HepG2 (cell line): ENCODE measurements around the gene SLC44A4. TPM values are rescaled to one million over a fixed set of nuclear protein-coding genes. Genes with fewer than 3 reads are reported as not detected.

Experiments used
- ATAD3A ChIP-seq: sonication (generic); formaldehyde crosslinking; IDR thresholded peaks from 2 replicates; pipeline ENCODE4 v1.4.0; 2020; ENCODE audit warnings: missing genetic modification reagents
- BATF2 ChIP-seq: sonication (generic); formaldehyde crosslinking; IDR thresholded peaks from 2 replicates; pipeline ENCODE4 v1.8.0; 2022; ENCODE audit warnings: mild to moderate bottlenecking, missing genetic modification reagents, moderate library complexity
- DPF2 ChIP-seq: sonication (generic); formaldehyde crosslinking; IDR thresholded peaks from 2 replicates; pipeline ENCODE4 v1.4.0; 2020; ENCODE audit warnings: mild to moderate bottlenecking, low read depth, missing genetic modification reagents, borderline replicate concordance
- GPN1 ChIP-seq: sonication (generic); formaldehyde crosslinking; IDR thresholded peaks from 2 replicates; pipeline ENCODE4 v1.5.1; 2020; ENCODE audit warnings: missing genetic modification reagents, borderline replicate concordance
- HNRNPH1 ChIP-seq: fragments of 200-400 bp; formaldehyde crosslinking; optimal IDR thresholded peaks from 2 replicates; pipeline ENCODE3; 2017; ENCODE audit warnings: mild to moderate bottlenecking, low read depth, low read length
- HNRNPL ChIP-seq: fragments of 200-400 bp; formaldehyde crosslinking; IDR thresholded peaks from 2 replicates; pipeline ENCODE4 v1.6.1; 2017; ENCODE audit warnings: mild to moderate bottlenecking, low read depth, low read length
- HOXA3 ChIP-seq: sonication (generic); formaldehyde crosslinking; IDR thresholded peaks from 2 replicates; pipeline ENCODE4 v1.5.0; 2020; ENCODE audit warnings: missing genetic modification reagents
- JUNB ChIP-seq: sonication (generic); formaldehyde crosslinking; IDR thresholded peaks from 2 replicates; pipeline ENCODE4 v1.8.0; 2022; ENCODE audit warnings: missing genetic modification reagents, mild to moderate bottlenecking, borderline replicate concordance
- KAT2B ChIP-seq: fragments of 150-350 bp; IDR thresholded peaks from 2 replicates; pipeline ENCODE4 v1.6.1; 2014; ENCODE audit warnings: low read depth, low read length, borderline replicate concordance
- KDM5A ChIP-seq: fragments of 200-600 bp; sonication (generic); IDR thresholded peaks from 2 replicates; pipeline ENCODE4 v1.7.0; 2018; ENCODE audit warnings: antibody characterized with exemption, mild to moderate bottlenecking, low read length, borderline replicate concordance
- LCORL ChIP-seq, 2 experiments: fragments of 450-650 bp in 1 of 2; sonication (generic) in 1 of 2; formaldehyde crosslinking in 1 of 2; IDR thresholded peaks; 2 replicates each; pipeline versions ENCODE4 v1.5.0 to v1.6.1; 2017 to 2020; ENCODE audit warnings: antibody characterized with exemption in 1 of 2, missing genetic modification reagents in 1 of 2
- MAF1 ChIP-seq: sonication (generic); formaldehyde crosslinking; IDR thresholded peaks from 2 replicates; pipeline ENCODE4 v1.5.0; 2020; ENCODE audit warnings: missing genetic modification reagents, borderline replicate concordance
- MTF1 ChIP-seq: sonication (generic); formaldehyde crosslinking; IDR thresholded peaks from 2 replicates; pipeline ENCODE4 v1.5.0; 2020; ENCODE audit warnings: missing genetic modification reagents
- MTF2 ChIP-seq: sonication (generic); formaldehyde crosslinking; IDR thresholded peaks from 2 replicates; pipeline ENCODE4 v1.5.0; 2020; ENCODE audit warnings: missing genetic modification reagents, borderline replicate concordance
- MXD4 ChIP-seq: IDR thresholded peaks from 2 replicates; pipeline ENCODE4 v1.6.1; 2016; ENCODE audit warnings: mild to moderate bottlenecking, missing biosample characterization, missing genetic modification reagents
- NFATC3 ChIP-seq: sonication (generic); formaldehyde crosslinking; IDR thresholded peaks from 2 replicates; pipeline ENCODE4 v1.5.1; 2020; ENCODE audit warnings: mild to moderate bottlenecking, missing genetic modification reagents
- SIX1 ChIP-seq: sonication (generic); formaldehyde crosslinking; IDR thresholded peaks from 2 replicates; pipeline ENCODE4 v1.4.0; 2020; ENCODE audit warnings: missing genetic modification reagents, borderline replicate concordance
- SKI ChIP-seq: fragments of 450-650 bp; IDR thresholded peaks from one replicate; pipeline ENCODE4 v1.6.1; 2018; ENCODE audit warnings: mild to moderate bottlenecking; ENCODE audit not compliant: partially characterized antibody
- SRSF4 ChIP-seq: fragments of 200-400 bp; formaldehyde crosslinking; IDR thresholded peaks from one replicate; pipeline ENCODE4 v1.6.1; 2018; ENCODE audit warnings: mild to moderate bottlenecking, low read depth, low read length, moderate library complexity; ENCODE audit not compliant: poor library complexity, severe bottlenecking
- STAT5B ChIP-seq: sonication (generic); formaldehyde crosslinking; IDR thresholded peaks from 2 replicates; pipeline ENCODE4 v1.4.0; 2020; ENCODE audit warnings: missing genetic modification reagents
- TFAP4 ChIP-seq: sonication (generic); IDR thresholded peaks from 2 replicates; pipeline ENCODE4 v1.6.1; 2016; ENCODE audit warnings: low read depth, borderline replicate concordance
- TOPORS ChIP-seq: sonication (generic); formaldehyde crosslinking; IDR thresholded peaks from 2 replicates; pipeline ENCODE4 v1.8.0; 2023; ENCODE audit warnings: mild to moderate bottlenecking, missing genetic modification reagents
- ZEB1 ChIP-seq: IDR thresholded peaks from 2 replicates; pipeline ENCODE4 v1.6.1; 2012; ENCODE audit warnings: mild to moderate bottlenecking, low read depth, inconsistent platforms; ENCODE audit not compliant: insufficient replicate concordance
- ZMAT5 ChIP-seq: sonication (generic); formaldehyde crosslinking; IDR thresholded peaks from 2 replicates; pipeline ENCODE4 v1.5.0; 2020; ENCODE audit warnings: mild to moderate bottlenecking, low read depth, missing genetic modification reagents, borderline replicate concordance
- ZMYM4 ChIP-seq: sonication (generic); formaldehyde crosslinking; IDR thresholded peaks from 2 replicates; pipeline ENCODE4 v1.8.1; 2023; ENCODE audit warnings: mild to moderate bottlenecking, missing genetic modification reagents
- ZNF207 ChIP-seq: fragments of 450-650 bp; IDR thresholded peaks from 2 replicates; pipeline ENCODE4 v1.6.1; 2016; ENCODE audit warnings: antibody characterized with exemption, borderline replicate concordance
- ZNF547 ChIP-seq: sonication (generic); formaldehyde crosslinking; IDR thresholded peaks from 2 replicates; pipeline ENCODE4 v1.5.1; 2020; ENCODE audit warnings: mild to moderate bottlenecking, missing genetic modification reagents
- ZNF563 ChIP-seq: sonication (generic); formaldehyde crosslinking; IDR thresholded peaks from 2 replicates; pipeline ENCODE4 v1.8.0; 2022; ENCODE audit warnings: mild to moderate bottlenecking, moderate library complexity, missing genetic modification reagents
- ZNF598 ChIP-seq: sonication (generic); formaldehyde crosslinking; IDR thresholded peaks from 2 replicates; pipeline ENCODE4 v1.5.1; 2020; ENCODE audit warnings: mild to moderate bottlenecking, missing genetic modification reagents, borderline replicate concordance
- polyA plus RNA-seq, 8 experiments: library from polyadenylated mRNA; depleted of rRNA in 3 of 8; stranded (reverse) in 7 of 8; unstranded in 1 of 8; fragments of >200 nt; fragmentation: Illumina TruSeq in 4 of 8; extraction: Trizol in 4 of 8; gene quantifications; 2 replicates each; pipeline versions ENCODE4 v1.2.1 to v1.2.3, GENCODE V29; 2011 to 2016; ENCODE audit warnings: low read depth in 4 of 8, missing spikeins in 1 of 8, mixed read lengths in 1 of 8; ENCODE audit not compliant: insufficient read depth in 1 of 8
- total RNA-seq, 5 experiments: library from RNA; depleted of rRNA; stranded (reverse); fragments of >200 nt; fragmentation: Illumina TruSeq; extraction: Trizol; gene quantifications; 2 replicates each; pipeline ENCODE4 v1.2.3, GENCODE V29; 2016; ENCODE audit warnings: low read depth in 1 of 5

Gene SLC44A4
- total and polyA plus RNA-seq, 2 of the 13 experiments (the other 11 are each of a cell fraction or from before 2014, with no cell fraction given) = 3.5 to 5.9 TPM

DNA sequence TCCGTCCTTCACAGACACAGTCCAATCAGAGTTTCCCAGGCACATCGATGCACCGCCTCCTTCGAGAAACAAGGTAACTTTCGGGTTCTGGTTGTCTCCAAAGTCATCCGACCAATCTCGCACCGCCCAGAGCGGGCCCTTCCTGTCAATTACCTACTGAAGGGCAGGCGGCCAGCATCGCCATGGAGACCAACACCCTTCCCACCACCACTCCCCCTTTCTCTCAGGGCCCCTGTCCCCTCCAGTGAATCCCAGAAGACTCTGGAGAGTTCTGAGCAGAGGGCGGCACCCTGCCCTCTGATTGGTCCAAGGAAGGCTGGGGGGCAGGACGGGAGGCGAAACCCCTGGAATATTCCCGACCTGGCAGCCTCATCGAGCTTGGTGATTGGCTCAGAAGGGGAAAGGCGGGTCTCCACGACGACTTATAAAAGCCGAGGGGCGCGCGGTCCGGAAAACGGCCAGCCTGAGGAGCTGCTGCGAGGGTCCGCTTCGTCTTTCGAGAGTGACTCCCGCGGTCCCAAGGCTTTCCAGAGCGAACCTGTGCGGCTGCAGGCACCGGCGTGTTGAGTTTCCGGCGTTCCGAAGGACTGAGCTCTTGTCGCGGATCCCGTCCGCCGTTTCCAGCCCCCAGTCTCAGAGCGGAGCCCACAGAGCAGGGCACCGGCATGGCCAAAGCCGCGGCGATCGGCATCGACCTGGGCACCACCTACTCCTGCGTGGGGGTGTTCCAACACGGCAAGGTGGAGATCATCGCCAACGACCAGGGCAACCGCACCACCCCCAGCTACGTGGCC lies 51.3 kb downstream of the SLC44A4 start, which contains the start of gene HSPA1B (continued):
- TF ChIP-seq MXD4 (CRISPR knock-in tag) (peak; percentile 77), ZEB1 (no peak), ZMAT5 (no peak), HOXA3 (CRISPR knock-in tag) (peak; percentile 34; the same call in 1 of the 2 replicates), ZNF563 (CRISPR knock-in tag) (peak; percentile 48; the same call in 1 of the 2 replicates), HNRNPL (peak; percentile 74; the same call in 1 of the 2 replicates), KDM5A (no peak; the same call in 1 of the 2 replicates), ZNF598 (peak; percentile 85; the same call in 1 of the 2 replicates), LCORL (IDR thresholded peaks at IDR 0.05) (no peak), LCORL (CRISPR knock-in tag; IDR thresholded peaks at IDR 0.05) (peak; percentile 53; the same call in 1 of the 2 replicates), GPN1 (CRISPR knock-in tag) (0 out of 2 replicates have a peak, but pooled peaks have one; percentile 38), MTF1 (no peak), KAT2B (no peak), ZNF547 (peak; percentile 80; the same call in 1 of the 2 replicates), ZMYM4 (CRISPR knock-in tag) (peak; percentile 89), TOPORS (CRISPR knock-in tag) (peak; percentile 49; the same call in 1 of the 2 replicates), DPF2 (CRISPR knock-in tag) (no peak), JUNB (CRISPR knock-in tag) (no peak), STAT5B (CRISPR knock-in tag) (peak; percentile 88; the same call in 1 of the 2 replicates), HNRNPH1 (no peak), ATAD3A (peak; percentile 69; the same call in 1 of the 2 replicates), NFATC3 (CRISPR knock-in tag) (peak; percentile 62; the same call in 1 of the 2 replicates), BATF2 (CRISPR knock-in tag) (no peak), TFAP4 (0 out of 2 replicates have a peak, but pooled peaks have one; percentile 38), SRSF4 (no peak), ZNF207 (no peak), MTF2 (CRISPR knock-in tag) (no peak), SKI (peak; percentile 30), MAF1 (CRISPR knock-in tag) (peak; percentile 70; the same call in 1 of the 2 replicates), SIX1 (CRISPR knock-in tag) (no peak)
